HepG2 (cell line): ENCODE results near the gene TM4SF20. TPM values are rescaled to one million over a fixed set of nuclear protein-coding genes. Genes with fewer than 3 reads are reported as not detected.

Experiments
- ATAC-seq: fragments of 200-7000 bp; cut with Tn5 transposase; 3 replicates; pipeline ENCODE4 v1.9.1; 2020; ENCODE audit warnings: mild to moderate bottlenecking, moderate library complexity
- BruUV-seq: library from RNA; stranded (reverse); fragments of 400-500 nt; replicated peaks from 2 replicates; lab custom pipeline; 2021; lab: Mats Ljungman, UMichigan
- CTCF ChIA-PET: fragments of 300-600 bp; formaldehyde crosslinking; extraction: SDS; loops from one replicate; lab custom pipeline; 2021; ENCODE audit warnings: low total read pairs, inconsistent platforms, low intra/inter-chr PET ratio; lab: Yijun Ruan, JAX
- POLR2A ChIA-PET: fragments of 350-600 bp; sonication (Branson Sonifier 250); formaldehyde crosslinking; loops from one replicate; lab custom pipeline; 2020; ENCODE audit warnings: antibody characterized with exemption, inconsistent platforms; lab: Yijun Ruan, JAX
- DNase-seq: peaks from one replicate; pipeline ENCODE4 v3.0.0-alpha.2; 2015; ENCODE audit warnings: low spot score
- FAIRE-seq: peaks from 3 replicates; lab custom pipeline; 2011; peaks lifted over from hg19 to GRCh38; lab: Jason Lieb, UNC
- H2AFZ ChIP-seq: one replicate; pipeline ENCODE4 v1.6.1; 2011; ENCODE audit warnings: low read length, inconsistent platforms
- H3K27ac ChIP-seq: fragments of 300-600 bp; 3 replicates; pipeline ENCODE4 v1.8.0; 2011; ENCODE audit warnings: mixed run types, mild to moderate bottlenecking, mixed read lengths, low read length, inconsistent platforms; ENCODE audit not compliant: insufficient read depth; ENCODE audit errors: extremely low read length
- H3K27me3 ChIP-seq, 2 experiments: fragments of 200-600 bp in 1 of 2; 2 replicates in 1 of 2; 3 replicates in 1 of 2; pipeline versions ENCODE4 v1.6.0 to v1.8.0; 2011; ENCODE audit warnings: low read length in 2 of 2, mild to moderate bottlenecking in 2 of 2, moderate library complexity in 2 of 2, inconsistent platforms in 1 of 2; ENCODE audit not compliant: insufficient read depth in 2 of 2, control insufficient read depth in 1 of 2
- H3K36me3 ChIP-seq, 2 experiments: fragments of 200-600 bp in 1 of 2; replicated peaks in 1 of 2; 2 replicates in 1 of 2; 3 replicates in 1 of 2; pipeline versions ENCODE4 v1.5.1 to v1.8.0; 2011; ENCODE audit warnings: low read length in 2 of 2, inconsistent platforms in 1 of 2; ENCODE audit not compliant: insufficient read depth in 2 of 2, control insufficient read depth in 1 of 2
- H3K4me1 ChIP-seq: 2 replicates; pipeline ENCODE4 v1.5.1; 2012; ENCODE audit warnings: low read length, inconsistent platforms; ENCODE audit not compliant: insufficient read depth
- H3K4me2 ChIP-seq: 2 replicates; pipeline ENCODE4 v1.6.0; 2011; ENCODE audit warnings: low read depth, low read length, inconsistent platforms
- H3K4me3 ChIP-seq, 3 experiments: fragments of 200-600 bp in 1 of 3; sonication (generic), shearing (Covaris generic) in 1 of 3; replicated peaks in 1 of 3; 2 replicates each; pipeline ENCODE4 v1.5.1; 2011 to 2016; ENCODE audit warnings: low read length in 3 of 3, inconsistent platforms in 2 of 3, low read depth in 2 of 3, mild to moderate bottlenecking in 2 of 3, control low read depth in 1 of 3, mixed read lengths in 1 of 3; ENCODE audit not compliant: insufficient read depth in 1 of 3
- H3K79me2 ChIP-seq: one replicate; pipeline ENCODE4 v1.6.1; 2011; ENCODE audit warnings: low read length, inconsistent platforms; ENCODE audit not compliant: insufficient read depth
- H3K9ac ChIP-seq: 2 replicates; pipeline ENCODE4 v1.6.0; 2011; ENCODE audit warnings: mild to moderate bottlenecking, low read depth, low read length, inconsistent platforms; ENCODE audit not compliant: insufficient read depth
- H3K9me3 ChIP-seq: 2 replicates; pipeline ENCODE4 v1.5.1; 2012; ENCODE audit warnings: mild to moderate bottlenecking, low read length
- H4K20me1 ChIP-seq: 2 replicates; pipeline ENCODE4 v1.6.0; 2011; ENCODE audit warnings: inconsistent platforms, mild to moderate bottlenecking, low read length, moderate library complexity; ENCODE audit not compliant: insufficient read depth
- HNRNPLL ChIP-seq: fragments of 200-400 bp; formaldehyde crosslinking; IDR thresholded peaks from 2 replicates; pipeline ENCODE4 v1.6.1; 2017; ENCODE audit warnings: mild to moderate bottlenecking, low read depth, low read length; ENCODE audit not compliant: poor library complexity, severe bottlenecking
- MAFK ChIP-seq, 2 experiments: IDR thresholded peaks in 1 of 2; conservative IDR thresholded peaks in 1 of 2; 2 replicates each; pipeline ENCODE4 v1.6.1; 2011; ENCODE audit warnings: improper control_type of control experiment in 2 of 2, low read length in 2 of 2
- MAZ ChIP-seq, 2 experiments: sonication (generic) in 1 of 2; formaldehyde crosslinking in 1 of 2; IDR thresholded peaks; 2 replicates each; pipeline versions ENCODE4 v1.5.0 to v1.6.1; 2012 to 2020; ENCODE audit warnings: low read depth in 2 of 2, mild to moderate bottlenecking in 2 of 2, borderline replicate concordance in 1 of 2, improper control_type of control experiment in 1 of 2, low read length in 1 of 2, missing genetic modification reagents in 1 of 2, moderate library complexity in 1 of 2
- MTA3 ChIP-seq: sonication (generic); formaldehyde crosslinking; IDR thresholded peaks from 2 replicates; pipeline ENCODE4 v1.4.0; 2020; ENCODE audit warnings: missing genetic modification reagents
- NKX3-1 ChIP-seq: sonication (generic); formaldehyde crosslinking; IDR thresholded peaks from 2 replicates; pipeline ENCODE4 v1.5.0; 2020; ENCODE audit warnings: missing genetic modification reagents
- SNAPC4 ChIP-seq: sonication (generic); formaldehyde crosslinking; IDR thresholded peaks from 2 replicates; pipeline ENCODE4 v1.4.0; 2020; ENCODE audit warnings: mild to moderate bottlenecking, missing genetic modification reagents
- ZFP82 ChIP-seq: sonication (generic); formaldehyde crosslinking; IDR thresholded peaks from 2 replicates; pipeline ENCODE4 v1.5.1; 2020; ENCODE audit warnings: mild to moderate bottlenecking, missing genetic modification reagents, borderline replicate concordance
- ZSCAN31 ChIP-seq: sonication (generic); formaldehyde crosslinking; IDR thresholded peaks from 2 replicates; pipeline ENCODE4 v1.5.0; 2020; ENCODE audit warnings: low read depth, mild to moderate bottlenecking, missing genetic modification reagents
- whole genome bisulfite sequencing: methylation state at CpG from one replicate; pipeline ENCODE4 v1.1.6; 2017; ENCODE audit warnings: low lambda C conversion rate; 5-methylcytosine and 5-hydroxymethylcytosine counted together
- in situ Hi-C: cut with HindIII; loops from 2 replicates; pipeline ENCODE4 v1.10.0; 2017; ENCODE audit warnings: low pct_unique_long_range_greater_than_20kb; ENCODE audit not compliant: extremely low pct_ligation_motif_present
- intact Hi-C: fragments of 100-400 bp; cut with micrococcal nuclease; formaldehyde crosslinking; loops from one replicate; pipeline ENCODE4 v1.10.0; 2022; ENCODE audit not compliant: unreplicated experiment
- polyA plus RNA-seq, 8 experiments: library from polyadenylated mRNA; depleted of rRNA in 3 of 8; stranded (reverse) in 7 of 8; unstranded in 1 of 8; fragments of >200 nt; fragmentation: Illumina TruSeq in 4 of 8; extraction: Trizol in 4 of 8; gene quantifications; 2 replicates each; pipeline versions ENCODE4 v1.2.1 to v1.2.3, GENCODE V29; 2011 to 2016; ENCODE audit warnings: low read depth in 4 of 8, missing spikeins in 1 of 8, mixed read lengths in 1 of 8; ENCODE audit not compliant: insufficient read depth in 1 of 8
- total RNA-seq, 5 experiments: library from RNA; depleted of rRNA; stranded (reverse); fragments of >200 nt; fragmentation: Illumina TruSeq; extraction: Trizol; gene quantifications; 2 replicates each; pipeline ENCODE4 v1.2.3, GENCODE V29; 2016; ENCODE audit warnings: low read depth in 1 of 5
- TF ChIP-seq, protein P1 (sequence below): sonication (generic); formaldehyde crosslinking; IDR thresholded peaks from 2 replicates; pipeline ENCODE4 v1.4.0; 2020; ENCODE audit warnings: missing genetic modification reagents, borderline replicate concordance

Gene TM4SF20
- total and polyA plus RNA-seq, 2 of the 13 experiments (the other 11 are each of a cell fraction or from before 2014, with no cell fraction given): not detected

GRCh38 chr2:227368574-227368973 lies 10.5 kb downstream of the TM4SF20 start:
- TF ChIP-seq HNRNPLL: no peak
- no peak for TF ChIP-seq MTA3
- no peak for TF ChIP-seq MAZ (IDR thresholded peaks at IDR 0.05; ENCODE audit: borderline replicate concordance, low read depth, low read length)
- no peak for TF ChIP-seq MAZ (CRISPR knock-in tag; IDR thresholded peaks at IDR 0.05; ENCODE audit: low read depth)
- TF ChIP-seq ZSCAN31: no peak
- no peak for TF ChIP-seq NKX3-1
- no peak for TF ChIP-seq MAFK (conservative IDR thresholded peaks at IDR 0.05 in 1 of 2, IDR thresholded peaks at IDR 0.05 in 1 of 2; ENCODE audit: low read length in 2 of 2)
- no peak for TF ChIP-seq SNAPC4
- no peak for TF ChIP-seq ZFP82 (CRISPR knock-in tag)
- TF ChIP-seq, protein P1, sequence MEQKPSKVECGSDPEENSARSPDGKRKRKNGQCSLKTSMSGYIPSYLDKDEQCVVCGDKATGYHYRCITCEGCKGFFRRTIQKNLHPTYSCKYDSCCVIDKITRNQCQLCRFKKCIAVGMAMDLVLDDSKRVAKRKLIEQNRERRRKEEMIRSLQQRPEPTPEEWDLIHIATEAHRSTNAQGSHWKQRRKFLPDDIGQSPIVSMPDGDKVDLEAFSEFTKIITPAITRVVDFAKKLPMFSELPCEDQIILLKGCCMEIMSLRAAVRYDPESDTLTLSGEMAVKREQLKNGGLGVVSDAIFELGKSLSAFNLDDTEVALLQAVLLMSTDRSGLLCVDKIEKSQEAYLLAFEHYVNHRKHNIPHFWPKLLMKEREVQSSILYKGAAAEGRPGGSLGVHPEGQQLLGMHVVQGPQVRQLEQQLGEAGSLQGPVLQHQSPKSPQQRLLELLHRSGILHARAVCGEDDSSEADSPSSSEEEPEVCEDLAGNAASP (CRISPR knock-in tag): no peak
- Histone ChIP-seq H3K36me3 (no peaks in the 10 kb centered on the region), H3K27ac (no peak overlapping the region), H2AFZ (no peak overlapping the region), H3K27me3 (no peaks in the 10 kb centered on the region), H3K9ac (no peak overlapping the region), H3K9me3 (no peaks in the 10 kb centered on the region), H4K20me1 (no peaks in the 10 kb centered on the region), H3K79me2 (no peaks in the 10 kb centered on the region), H3K4me1 (peaks cover 15% of the 10 kb centered on the region), H3K4me3 (no peak overlapping the region), H3K4me2 (no peak overlapping the region)
- FAIRE-seq (no peak), ATAC-seq (no peak), DNase-seq (no peak)
- BruUV-seq: no TSS peak
- intact Hi-C loops: no loop called here
- in situ Hi-C loops: no loop called here
- ChIA-PET POLR2A (no interaction called here), CTCF (no interaction called here)
- WGBS: 83% methylated on average over 5 of the region's 5 CpGs
